Measurements from ENCODE around the gene PCDHB10. TPM values are rescaled to one million over a fixed set of nuclear protein-coding genes. Genes with fewer than 3 reads are reported as not detected.
"Not testable (repeated sequence)": the region's sequence is repeated elsewhere in the genome, so short reads cannot be mapped to it uniquely, and the experiment has no call there.

Gene PCDHB10
- total RNA-seq, 1 donor from 2014 or later: 1.4 TPM

DNA sequence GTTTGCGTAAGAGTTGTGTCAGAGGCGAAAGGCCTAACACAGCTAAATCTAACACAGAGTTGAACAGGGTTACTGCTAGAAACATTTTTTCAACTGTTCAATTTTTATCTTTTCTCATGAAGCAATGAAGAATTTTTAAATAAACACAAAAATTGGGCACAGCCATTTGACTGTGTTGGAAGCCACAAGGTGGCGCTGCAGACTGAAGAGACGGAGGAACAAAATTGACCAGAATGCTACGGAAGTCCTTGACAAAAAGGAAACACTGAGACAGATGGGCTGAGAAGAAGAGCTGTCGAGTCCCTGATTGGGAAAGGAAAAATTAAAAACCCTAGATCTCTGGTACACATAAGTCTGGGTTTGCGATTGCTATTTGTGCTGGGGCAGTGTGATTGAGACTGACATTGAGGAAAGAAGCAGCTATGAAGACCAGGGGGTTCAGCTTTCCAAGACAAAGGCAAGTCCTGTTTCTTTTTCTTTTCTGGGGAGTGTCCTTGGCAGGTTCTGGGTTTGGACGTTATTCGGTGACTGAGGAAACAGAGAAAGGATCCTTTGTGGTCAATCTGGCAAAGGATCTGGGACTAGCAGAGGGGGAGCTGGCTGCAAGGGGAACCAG is 5.1 kb upstream of the PCDHB10 start, which contains the start of gene PCDHB9:
Gene PCDHB9, plus strand, starts transcription at position 265 of the 616 bp plus-strand sequence. Its CDS starts 158 bp downstream, at position 423.
- DNase-seq (ENCODE audit: low spot score): no peak

DNA sequence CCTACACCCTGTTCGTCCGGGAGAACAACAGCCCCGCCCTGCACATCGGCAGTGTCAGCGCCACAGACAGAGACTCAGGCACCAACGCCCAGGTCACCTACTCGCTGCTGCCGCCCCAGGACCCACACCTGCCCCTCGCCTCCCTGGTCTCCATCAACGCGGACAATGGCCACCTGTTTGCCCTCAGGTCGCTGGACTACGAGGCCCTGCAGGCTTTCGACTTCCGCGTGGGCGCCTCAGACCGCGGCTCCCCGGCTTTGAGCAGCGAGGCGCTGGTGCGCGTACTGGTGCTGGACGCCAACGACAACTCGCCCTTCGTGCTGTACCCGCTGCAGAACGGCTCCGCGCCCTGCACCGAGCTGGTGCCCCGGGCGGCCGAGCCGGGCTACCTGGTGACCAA is 3.5 kb upstream of the PCDHB10 start:
- DNase-seq (ENCODE audit: low spot score): not testable (repeated sequence)

DNA sequence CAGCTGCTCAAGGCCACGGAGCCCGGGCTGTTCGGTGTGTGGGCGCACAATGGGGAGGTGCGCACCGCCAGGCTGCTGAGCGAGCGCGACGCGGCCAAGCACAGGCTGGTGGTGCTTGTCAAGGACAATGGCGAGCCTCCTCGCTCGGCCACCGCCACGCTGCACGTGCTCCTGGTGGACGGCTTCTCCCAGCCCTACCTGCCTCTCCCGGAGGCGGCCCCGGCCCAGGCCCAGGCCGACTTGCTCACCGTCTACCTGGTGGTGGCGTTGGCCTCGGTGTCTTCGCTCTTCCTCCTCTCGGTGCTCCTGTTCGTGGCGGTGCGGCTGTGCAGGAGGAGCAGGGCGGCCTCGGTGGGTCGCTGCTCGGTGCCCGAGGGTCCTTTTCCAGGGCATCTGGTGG is 3.0 kb upstream of the PCDHB10 start:
- not testable (repeated sequence) for DNase-seq (ENCODE audit: low spot score)

DNA sequence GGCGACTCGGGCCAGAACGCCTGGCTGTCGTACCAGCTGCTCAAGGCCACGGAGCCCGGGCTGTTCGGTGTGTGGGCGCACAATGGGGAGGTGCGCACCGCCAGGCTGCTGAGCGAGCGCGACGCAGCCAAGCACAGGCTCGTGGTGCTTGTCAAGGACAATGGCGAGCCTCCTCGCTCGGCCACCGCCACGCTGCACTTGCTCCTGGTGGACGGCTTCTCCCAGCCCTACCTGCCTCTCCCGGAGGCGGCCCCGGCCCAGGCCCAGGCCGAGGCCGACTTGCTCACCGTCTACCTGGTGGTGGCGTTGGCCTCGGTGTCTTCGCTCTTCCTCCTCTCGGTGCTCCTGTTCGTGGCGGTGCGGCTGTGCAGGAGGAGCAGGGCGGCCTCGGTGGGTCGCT is 2.2 kb downstream of the PCDHB10 start:
- not testable (repeated sequence) for DNase-seq (ENCODE audit: low spot score)

DNA sequence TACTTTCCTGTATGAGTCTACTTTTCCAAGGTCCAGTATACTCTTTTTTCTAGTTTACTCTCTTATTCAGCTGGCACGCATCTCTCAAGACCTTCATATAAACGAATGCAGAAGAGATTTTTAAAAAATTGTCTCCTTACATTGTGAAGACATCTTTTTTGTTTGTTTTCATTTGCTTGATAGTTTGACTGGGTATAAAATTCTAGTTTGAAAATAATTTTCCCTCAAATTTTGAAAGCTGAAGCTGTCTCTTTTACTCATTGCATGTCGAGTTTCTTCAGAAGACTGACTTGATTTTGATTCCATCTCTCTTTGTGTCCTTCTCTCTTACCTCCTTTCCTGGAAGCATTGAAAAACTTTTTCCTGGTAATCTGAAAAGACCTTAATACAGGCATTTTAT is 4.2 kb downstream of the PCDHB10 start:
- DNase-seq (ENCODE audit: low spot score): no peak

DNA sequence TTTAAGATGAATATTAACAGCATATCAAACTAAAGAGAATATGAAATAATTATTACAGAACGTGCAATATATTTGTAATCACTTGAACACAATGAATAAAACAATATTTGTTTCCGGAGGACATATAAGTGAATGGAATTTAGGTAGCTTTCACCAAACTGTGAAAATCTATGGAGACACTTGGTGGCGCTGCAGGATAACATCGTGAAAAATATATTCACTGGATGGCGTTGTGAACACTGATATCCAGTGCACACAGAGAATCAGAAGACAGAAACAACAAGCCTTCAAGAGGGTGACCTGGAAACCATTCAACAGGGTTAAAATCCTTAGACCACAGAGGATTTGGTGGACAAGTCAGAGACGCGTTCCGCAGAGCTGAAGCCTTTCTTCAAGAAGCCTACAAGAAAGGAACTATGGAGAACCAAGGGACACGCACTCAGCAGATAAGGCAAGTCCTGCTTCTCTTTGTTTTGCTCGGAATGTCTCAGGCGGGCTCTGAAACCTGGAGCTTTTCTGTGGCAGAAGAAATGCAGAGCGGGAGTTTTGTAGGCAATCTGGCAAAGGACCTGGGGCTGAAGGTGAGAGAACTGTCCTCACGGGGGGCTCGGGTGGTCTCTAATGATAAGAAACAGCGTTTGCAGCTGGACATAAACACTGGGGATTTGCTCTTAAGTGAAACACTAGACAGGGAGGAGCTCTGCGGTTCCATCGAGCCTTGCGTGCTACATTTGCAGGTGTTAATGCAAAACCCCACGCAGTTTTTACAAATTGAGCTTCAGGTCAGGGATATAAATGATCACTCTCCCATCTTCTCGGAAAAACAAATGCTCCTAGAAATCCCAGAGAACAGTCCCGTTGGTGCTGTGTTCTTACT is 7.4 kb downstream of the PCDHB10 start, which contains the start of gene PCDHB11:
Gene PCDHB11, plus strand, starts transcription at position 269 of the 877 bp plus-strand sequence. Its CDS starts 148 bp downstream, at position 417.
- no peak for DNase-seq (ENCODE audit: low spot score)

DNA sequence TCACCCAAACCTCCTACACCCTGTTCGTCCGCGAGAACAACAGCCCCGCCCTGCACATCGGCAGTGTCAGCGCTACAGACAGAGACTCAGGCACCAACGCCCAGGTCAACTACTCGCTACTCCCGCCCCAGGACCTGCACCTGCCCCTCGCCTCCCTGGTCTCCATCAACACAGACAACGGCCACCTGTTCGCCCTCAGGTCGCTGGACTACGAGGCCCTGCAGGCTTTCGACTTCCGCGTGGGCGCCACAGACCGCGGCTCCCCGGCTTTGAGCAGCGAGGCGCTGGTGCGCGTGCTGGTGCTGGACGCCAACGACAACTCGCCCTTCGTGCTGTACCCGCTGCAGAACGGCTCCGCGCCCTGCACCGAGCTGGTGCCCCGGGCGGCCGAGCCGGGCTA is 9.0 kb downstream of the PCDHB10 start:
- DNase-seq (ENCODE audit: low spot score): not testable (repeated sequence)

DNA sequence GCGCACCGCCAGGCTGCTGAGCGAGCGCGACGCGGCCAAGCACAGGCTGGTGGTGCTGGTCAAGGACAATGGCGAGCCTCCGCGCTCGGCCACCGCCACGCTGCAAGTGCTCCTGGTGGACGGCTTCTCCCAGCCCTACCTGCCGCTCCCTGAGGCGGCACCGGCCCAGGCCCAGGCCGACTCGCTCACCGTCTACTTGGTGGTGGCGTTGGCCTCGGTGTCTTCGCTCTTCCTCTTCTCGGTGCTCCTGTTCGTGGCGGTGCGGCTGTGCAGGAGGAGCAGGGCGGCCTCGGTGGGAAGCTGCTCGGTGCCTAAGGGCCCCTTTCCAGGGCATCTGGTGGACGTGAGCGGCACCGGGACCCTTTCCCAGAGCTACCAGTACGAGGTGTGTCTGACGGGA is 9.5 kb downstream of the PCDHB10 start:
- DNase-seq (ENCODE audit: low spot score): not testable (repeated sequence)

DNA sequence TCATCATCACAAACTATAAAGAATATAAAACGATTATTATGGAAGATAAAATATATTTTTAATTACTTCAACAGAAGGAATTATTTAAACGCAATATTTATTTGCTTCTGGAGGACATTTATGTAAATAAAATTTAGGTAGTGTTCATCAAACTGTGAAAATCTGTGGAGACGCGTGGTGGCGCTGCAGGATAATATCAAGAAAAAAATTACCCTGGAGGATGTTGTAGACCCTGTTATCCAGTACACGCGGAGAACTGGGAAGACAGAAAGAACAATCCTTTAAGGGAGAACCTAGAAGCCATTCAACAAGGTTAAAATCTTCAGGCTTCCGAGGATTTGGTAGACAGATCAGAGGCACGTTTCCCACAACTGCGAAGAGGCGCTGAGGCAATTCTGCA is 16.3 kb downstream of the PCDHB10 start, which contains the start of gene PCDHB12:
Gene PCDHB12, plus strand, starts transcription at position 242 of the 400 bp plus-strand sequence. CDS start 189 bp downstream, outside the sequence.
- DNase-seq (ENCODE audit: low spot score): no peak

DNA sequence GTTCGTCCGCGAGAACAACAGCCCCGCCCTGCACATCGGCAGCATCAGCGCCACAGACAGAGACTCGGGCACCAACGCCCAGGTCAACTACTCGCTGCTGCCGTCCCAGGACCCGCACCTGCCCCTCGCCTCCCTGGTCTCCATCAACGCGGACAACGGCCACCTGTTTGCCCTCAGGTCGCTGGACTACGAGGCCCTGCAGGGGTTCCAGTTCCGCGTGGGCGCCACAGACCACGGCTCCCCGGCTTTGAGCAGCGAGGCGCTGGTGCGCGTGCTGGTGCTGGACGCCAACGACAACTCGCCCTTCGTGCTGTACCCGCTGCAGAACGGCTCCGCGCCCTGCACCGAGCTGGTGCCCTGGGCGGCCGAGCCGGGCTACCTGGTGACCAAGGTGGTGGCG is 18.1 kb downstream of the PCDHB10 start:
- DNase-seq (ENCODE audit: low spot score): not testable (repeated sequence)

DNA sequence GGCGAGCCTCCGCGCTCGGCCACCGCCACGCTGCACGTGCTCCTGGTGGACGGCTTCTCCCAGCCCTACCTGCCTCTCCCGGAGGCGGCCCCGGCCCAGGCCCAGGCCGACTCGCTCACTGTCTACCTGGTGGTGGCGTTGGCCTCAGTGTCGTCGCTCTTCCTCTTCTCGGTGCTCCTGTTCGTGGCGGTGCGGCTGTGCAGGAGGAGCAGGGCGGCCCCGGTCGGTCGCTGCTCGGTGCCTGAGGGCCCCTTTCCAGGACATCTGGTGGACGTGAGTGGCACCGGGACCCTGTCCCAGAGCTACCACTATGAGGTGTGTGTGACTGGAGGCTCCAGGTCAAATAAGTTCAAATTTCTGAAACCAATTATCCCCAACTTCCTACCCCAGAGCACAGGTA is 18.7 kb downstream of the PCDHB10 start:
- DNase-seq (ENCODE audit: low spot score): not testable (repeated sequence)

DNA sequence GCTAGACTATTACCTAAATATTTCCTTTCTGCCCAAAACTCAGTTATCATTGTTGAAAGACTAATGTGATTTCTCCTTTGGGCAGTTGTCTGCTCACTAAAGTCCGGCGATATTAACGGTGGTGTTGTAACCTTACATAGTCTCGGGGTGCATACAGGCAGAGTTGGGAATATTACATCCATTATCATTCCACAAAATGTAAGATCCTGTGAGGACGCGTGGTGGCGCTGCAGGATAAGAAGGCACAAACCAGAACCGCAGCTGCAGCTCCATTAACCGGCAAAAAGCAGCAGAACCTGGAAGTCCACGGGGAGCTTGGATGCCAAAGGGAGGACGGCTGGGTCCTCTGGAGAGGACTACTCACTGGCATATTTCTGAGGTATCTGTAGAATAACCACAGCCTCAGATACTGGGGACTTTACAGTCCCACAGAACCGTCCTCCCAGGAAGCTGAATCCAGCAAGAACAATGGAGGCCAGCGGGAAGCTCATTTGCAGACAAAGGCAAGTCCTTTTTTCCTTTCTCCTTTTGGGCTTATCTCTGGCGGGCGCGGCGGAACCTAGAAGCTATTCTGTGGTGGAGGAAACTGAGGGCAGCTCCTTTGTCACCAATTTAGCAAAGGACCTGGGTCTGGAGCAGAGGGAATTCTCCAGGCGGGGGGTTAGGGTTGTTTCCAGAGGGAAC is 21.6 kb downstream of the PCDHB10 start, which contains the start of gene PCDHB13:
Gene PCDHB13, plus strand, starts transcription at position 264 of the 684 bp plus-strand sequence. Its CDS starts 205 bp downstream, at position 469.
- not testable (repeated sequence) for DNase-seq (ENCODE audit: low spot score)

DNA sequence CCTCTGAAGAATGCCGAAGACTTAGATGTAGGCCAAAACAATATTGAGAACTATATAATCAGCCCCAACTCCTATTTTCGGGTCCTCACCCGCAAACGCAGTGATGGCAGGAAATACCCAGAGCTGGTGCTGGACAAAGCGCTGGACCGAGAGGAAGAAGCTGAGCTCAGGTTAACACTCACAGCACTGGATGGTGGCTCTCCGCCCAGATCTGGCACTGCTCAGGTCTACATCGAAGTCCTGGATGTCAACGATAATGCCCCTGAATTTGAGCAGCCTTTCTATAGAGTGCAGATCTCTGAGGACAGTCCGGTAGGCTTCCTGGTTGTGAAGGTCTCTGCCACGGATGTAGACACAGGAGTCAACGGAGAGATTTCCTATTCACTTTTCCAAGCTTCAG is 22.4 kb downstream of the PCDHB10 start:
- not testable (repeated sequence) for DNase-seq (ENCODE audit: low spot score)

DNA sequence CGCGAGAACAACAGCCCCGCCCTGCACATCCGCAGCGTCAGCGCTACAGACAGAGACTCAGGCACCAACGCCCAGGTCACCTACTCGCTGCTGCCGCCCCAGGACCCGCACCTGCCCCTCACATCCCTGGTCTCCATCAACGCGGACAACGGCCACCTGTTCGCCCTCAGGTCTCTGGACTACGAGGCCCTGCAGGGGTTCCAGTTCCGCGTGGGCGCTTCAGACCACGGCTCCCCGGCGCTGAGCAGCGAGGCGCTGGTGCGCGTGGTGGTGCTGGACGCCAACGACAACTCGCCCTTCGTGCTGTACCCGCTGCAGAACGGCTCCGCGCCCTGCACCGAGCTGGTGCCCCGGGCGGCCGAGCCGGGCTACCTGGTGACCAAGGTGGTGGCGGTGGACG is 23.4 kb downstream of the PCDHB10 start:
- DNase-seq (ENCODE audit: low spot score): not testable (repeated sequence)

DNA sequence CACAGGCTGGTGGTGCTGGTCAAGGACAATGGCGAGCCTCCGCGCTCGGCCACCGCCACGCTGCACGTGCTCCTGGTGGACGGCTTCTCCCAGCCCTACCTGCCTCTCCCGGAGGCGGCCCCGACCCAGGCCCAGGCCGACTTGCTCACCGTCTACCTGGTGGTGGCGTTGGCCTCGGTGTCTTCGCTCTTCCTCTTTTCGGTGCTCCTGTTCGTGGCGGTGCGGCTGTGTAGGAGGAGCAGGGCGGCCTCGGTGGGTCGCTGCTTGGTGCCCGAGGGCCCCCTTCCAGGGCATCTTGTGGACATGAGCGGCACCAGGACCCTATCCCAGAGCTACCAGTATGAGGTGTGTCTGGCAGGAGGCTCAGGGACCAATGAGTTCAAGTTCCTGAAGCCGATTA is 23.9 kb downstream of the PCDHB10 start:
- DNase-seq (ENCODE audit: low spot score): not testable (repeated sequence)

DNA sequence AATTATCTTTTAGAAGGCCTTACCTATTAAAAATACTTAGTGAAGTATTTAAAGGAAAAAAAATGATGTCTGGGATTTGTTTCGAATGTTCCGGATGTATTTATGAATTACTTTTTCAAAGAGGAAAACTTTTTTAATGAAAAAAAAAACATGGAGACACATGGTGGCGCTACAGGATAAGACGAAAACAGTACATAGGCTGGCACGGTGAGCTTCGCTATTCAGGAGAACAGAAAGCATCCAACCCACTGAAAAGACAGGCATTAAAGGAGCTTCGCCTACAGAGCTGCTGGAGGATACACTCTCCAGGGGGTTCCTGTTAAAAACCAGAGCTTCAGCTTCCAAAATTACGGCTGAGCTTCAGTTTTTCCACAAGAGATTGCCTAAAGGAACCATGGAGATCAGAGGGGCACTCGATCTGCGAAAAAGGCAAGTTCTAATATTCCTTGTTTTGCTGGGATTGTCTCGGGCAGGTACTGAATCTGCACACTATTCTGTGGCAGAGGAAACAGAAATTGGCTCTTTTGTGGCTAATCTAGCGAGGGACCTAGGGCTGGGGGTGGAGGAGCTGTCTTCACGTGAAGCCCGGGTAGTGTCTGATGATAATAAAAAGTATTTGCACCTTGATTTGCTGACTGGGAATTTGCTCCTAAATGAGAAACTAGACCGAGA is 31.1 kb downstream of the PCDHB10 start, which contains the start of gene PCDHB14:
Gene PCDHB14, plus strand, starts transcription at position 232 of the 672 bp plus-strand sequence. Its CDS starts 163 bp downstream, at position 395.
- no peak for DNase-seq (ENCODE audit: low spot score)

DNA sequence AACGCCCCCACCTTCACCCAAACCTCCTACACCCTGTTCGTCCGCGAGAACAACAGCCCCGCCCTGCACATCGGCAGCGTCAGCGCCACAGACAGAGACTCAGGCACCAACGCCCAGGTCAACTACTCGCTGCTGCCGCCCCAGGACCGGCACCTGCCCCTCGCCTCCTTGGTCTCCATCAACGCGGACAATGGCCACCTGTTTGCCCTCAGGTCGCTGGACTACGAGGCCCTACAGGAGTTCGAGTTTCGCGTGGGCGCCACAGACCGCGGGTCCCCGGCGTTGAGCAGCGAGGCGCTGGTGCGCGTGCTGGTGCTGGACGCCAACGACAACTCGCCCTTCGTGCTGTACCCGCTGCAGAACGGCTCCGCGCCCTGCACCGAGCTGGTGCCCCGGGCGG is 32.7 kb downstream of the PCDHB10 start:
- DNase-seq (ENCODE audit: low spot score): not testable (repeated sequence)

DNA sequence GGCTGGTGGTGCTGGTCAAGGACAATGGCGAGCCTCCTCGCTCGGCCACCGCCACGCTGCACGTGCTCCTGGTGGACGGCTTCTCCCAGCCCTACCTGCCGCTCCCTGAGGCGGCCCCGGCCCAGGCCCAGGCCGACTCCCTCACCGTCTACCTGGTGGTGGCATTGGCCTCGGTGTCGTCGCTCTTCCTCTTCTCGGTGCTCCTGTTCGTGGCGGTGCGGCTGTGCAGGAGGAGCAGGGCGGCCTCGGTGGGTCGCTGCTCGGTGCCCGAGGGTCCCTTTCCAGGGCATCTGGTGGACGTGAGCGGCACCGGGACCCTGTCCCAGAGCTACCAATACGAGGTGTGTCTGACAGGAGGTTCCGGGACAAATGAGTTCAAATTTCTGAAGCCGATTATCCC is 33.3 kb downstream of the PCDHB10 start:
- not testable (repeated sequence) for DNase-seq (ENCODE audit: low spot score)

DNA sequence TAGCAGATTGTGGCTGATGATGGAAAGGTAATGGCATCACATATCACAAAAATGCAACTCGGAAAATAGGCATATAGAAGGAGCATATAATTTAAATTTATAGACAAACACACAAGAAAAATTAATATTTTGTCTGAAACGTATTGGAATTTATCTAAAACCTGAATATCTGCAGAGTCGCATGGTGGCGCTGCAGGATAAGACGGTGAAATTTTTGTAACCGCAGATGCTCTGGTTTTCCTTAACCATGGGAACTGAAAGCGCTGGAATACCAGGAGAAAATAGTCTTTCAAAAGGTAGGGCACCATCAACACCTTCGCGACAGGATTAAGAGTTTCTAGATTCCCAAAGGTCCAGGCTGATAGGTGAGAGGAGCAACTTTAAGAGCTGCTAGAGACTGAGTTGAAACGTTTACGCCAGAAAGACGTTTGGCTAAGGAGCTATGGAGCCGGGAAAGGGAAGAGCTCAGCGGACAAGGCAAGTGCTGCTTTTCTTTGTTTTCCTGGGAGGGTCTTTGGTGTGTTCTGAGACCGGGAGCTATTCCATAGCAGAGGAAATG is 42.0 kb downstream of the PCDHB10 start:
- DNase-seq (ENCODE audit: low spot score): no peak

DNA sequence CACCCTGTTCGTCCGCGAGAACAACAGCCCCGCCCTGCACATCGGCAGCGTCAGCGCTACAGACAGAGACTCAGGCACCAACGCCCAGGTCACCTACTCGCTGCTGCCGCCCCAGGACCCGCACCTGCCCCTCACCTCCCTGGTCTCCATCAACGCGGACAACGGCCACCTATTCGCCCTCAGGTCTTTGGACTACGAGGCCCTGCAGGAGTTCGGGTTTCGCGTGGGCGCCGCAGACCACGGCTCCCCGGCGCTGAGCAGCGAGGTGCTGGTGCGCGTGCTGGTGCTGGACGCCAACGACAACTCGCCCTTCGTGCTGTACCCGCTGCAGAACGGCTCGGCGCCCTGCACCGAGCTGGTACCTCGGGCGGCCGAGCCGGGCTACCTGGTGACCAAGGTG is 43.8 kb downstream of the PCDHB10 start:
- DNase-seq (ENCODE audit: low spot score): not testable (repeated sequence)
